T-helper 1 cell treated with Interleukin-12 subunit alpha and Interleukin-12 subunit beta and Interleukin-4 antibody, amounts not matched to agents 30 ng/mL and 1 ng/mL, for 36 hours (primary cell): Measurements from ENCODE around the gene OR2S2. TPM values are rescaled to one million over a fixed set of nuclear protein-coding genes. Genes with fewer than 3 reads are reported as not detected.
"Not testable (repeated sequence)": the region's sequence is repeated elsewhere in the genome, so short reads cannot be mapped to it uniquely, and the experiment has no call there.

Experiments used
- intact Hi-C: fragments of 100-400 bp; cut with micrococcal nuclease; formaldehyde crosslinking; loops from one replicate; pipeline ENCODE4 v1.15.1; 2024
- total RNA-seq: library from RNA; stranded (reverse); gene quantifications from 2 replicates; pipeline ENCODE4 v1.2.3, GENCODE V29; 2022

OR2S2 gene
- total RNA-seq = not detected in 2 replicates

DNA sequence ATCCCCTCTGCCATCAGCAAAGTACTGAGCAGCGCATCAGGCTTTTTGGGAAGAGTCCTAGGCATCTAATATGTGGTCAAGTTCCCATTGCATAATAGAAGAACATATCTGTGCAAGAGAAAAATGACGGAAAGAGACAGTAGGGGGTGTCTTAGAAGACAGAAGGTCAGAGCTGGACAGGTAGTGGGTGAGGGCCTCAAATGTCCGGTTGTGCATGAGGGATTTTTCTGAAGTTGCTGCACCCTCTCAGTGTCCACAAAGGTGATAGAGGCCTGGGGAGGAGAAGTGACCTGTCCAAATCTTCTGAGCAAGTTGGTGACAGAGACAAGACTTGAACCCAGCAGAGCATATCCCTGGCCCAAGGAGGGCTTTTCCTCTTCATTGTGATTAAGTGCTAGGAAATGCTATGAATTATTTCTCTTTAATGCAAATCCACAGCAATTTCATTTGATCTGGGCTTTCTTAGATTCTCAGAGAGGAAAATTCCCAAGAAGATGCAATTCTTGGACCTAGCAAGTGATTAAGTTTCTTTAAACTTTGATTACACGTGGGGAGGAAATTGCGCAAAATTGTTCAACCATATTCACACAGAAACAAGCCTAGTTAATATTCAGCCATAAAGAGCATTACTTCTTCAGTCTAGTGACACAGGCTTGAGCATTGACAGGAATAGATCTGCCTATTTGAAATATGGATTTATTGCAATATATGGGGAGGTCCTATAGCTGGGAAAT, at the start of gene OR2S2:
Gene OR2S2 (minus strand): TSS at position 51 of the 734 bp plus-strand sequence. CDS start 56 bp downstream, outside the sequence.
- intact Hi-C loops = no loop called here

DNA sequence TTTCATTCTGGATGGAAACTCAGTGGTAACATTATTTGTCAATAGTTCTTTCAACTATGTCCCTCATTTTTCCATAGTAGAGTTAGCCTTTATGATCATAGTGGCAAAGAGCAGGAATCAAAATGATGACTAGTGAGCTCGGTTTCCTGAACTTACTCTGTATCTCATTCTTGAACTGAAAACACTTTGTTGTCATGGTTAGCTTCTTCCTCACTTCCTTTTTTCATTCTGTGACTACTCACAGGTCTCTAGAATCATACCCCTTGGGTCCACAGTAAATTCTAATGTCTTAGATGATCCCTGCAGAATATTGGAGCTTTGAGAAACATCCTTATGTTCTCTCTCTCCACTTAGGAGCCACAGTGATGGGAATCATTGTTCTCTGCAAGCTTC, 49.4 kb upstream of the OR2S2 start:
- intact Hi-C loops = loop anchor here (5.0 kb wide), 1 partner anchor 85 kb away; no protein-coding TSS in a partner anchor

DNA sequence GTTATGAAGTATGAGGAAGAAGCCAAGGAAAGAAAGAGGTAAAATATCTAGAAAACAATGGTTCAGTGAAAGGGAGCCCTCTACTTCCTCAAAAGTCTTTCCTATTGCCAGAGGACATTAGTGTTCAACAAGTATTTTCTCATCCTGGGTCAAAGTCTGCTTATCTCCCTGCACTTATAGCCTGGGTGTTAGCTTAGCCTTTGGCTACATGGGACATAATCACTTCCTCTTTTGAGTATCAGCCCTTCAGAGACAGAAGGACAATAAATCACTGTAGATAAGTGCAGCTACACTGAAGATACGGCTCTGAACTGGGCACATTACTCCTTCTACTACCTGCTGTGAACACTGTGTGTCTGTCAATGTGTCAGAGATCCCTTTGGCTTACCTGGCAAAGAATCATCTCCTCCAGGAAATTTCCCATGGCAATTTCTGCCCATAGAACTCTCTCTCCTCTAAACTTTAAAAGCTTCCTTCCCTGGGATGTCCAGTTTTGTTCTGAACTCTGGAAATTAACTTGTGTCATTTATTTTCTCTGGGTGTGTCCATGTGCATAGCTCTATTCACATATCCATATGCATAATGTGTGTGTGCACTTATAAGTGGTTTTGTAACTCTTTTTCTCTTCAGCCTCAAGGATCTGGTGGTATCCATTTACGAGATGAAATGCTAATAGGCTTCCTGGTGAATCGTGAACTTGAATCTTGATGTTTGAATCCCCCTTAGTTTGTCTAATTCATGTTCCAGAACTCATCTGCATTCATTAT, 48.8 kb upstream of the OR2S2 start:
- intact Hi-C loops = loop anchor here (5.0 kb wide), 1 partner anchor 86 kb away; no protein-coding TSS in a partner anchor

DNA sequence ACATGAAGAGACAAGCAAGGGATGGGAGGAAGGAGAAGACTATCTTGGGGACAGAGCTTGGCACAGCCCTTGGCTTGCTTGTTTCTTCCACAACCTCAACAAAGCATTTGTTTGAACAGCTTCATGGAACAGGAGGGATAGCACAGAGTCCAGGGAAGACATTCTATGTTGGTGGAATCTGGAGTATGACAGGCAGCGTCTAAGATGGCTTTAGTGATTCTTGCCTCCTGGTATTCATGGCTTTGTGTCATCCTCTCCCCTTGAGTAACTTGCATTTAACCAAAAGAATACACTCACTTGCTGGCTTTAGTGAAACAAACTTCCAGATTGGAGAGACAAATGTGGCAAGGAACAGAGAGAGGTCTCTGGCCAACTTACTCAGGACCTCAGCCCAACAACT, 47.9 kb upstream of the OR2S2 start:
- intact Hi-C loops = loop anchor here (5.0 kb wide), 1 partner anchor 86 kb away; no protein-coding TSS in a partner anchor

DNA sequence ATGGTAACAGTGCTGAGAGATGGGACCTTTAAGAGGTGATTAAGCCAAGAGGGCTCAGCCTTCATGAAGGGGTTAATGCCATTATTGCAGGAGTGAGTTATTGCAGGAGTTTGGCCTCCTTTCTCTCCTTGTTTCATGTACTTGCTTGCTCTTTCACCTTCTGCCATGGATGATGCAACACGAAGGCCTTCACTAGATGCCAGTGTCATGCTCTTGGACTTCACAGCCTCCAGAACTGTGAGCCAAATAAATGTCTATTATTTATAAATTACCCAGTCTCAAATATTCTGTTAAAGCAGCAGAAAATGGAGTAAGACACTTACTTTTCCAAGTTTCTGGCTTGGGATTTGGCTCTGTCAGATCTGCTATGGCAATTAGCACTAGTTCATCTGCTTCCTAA, 40.4 kb upstream of the OR2S2 start:
- intact Hi-C loops = no loop called here

- intact Hi-C loops = not testable (repeated sequence)
Measured at GRCh38 chr9:35997016-35997415, 39.1 kb upstream of the OR2S2 start.

GRCh38 chr9:35996358-35996970, 38.5 kb upstream of the OR2S2 start:
- intact Hi-C loops = no loop called here

GRCh38 chr9:35994959-35995358, 37.0 kb upstream of the OR2S2 start:
- intact Hi-C loops = no loop called here

- intact Hi-C loops = no loop called here
Measured at GRCh38 chr9:35993976-35994720, 36.2 kb upstream of the OR2S2 start.

DNA sequence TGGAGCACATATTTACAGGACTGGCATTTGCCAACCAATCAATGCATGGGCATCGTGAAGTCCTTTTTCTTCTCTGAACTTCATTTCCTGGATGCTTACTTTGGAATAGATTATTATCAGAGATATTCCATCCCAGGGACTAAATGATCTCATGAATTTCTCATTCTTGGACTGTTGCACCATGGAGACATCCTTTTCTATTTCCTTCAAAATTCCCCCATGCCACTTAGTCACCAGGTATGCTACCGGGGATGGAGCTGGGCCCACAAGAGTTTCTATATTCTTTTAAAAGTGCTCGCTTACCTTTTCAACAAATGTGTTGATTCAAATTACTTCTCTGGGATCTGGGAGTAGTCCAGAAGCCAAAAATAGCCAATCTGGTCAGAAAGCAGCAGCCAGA, 35.2 kb upstream of the OR2S2 start:
- intact Hi-C loops = not testable (repeated sequence)

DNA sequence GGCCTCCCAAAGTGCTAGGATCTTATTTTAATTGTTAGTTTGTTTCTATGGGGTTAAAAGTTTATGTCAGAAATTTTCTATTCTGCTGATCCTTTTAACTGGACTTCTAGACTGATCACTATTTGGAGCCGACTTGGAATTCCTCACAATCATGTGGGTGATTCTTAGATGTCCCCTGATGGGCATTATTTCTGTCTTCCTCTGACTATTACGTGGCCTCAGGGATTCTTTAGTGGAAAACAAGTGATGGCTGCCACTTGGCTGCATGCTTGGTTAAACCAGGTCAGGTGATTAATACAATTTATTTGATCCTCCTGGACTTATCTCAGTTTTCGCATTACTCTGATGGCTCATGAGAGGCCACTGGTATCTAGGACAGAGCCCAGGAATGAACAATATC, 32.2 kb upstream of the OR2S2 start:
- intact Hi-C loops = no loop called here

DNA sequence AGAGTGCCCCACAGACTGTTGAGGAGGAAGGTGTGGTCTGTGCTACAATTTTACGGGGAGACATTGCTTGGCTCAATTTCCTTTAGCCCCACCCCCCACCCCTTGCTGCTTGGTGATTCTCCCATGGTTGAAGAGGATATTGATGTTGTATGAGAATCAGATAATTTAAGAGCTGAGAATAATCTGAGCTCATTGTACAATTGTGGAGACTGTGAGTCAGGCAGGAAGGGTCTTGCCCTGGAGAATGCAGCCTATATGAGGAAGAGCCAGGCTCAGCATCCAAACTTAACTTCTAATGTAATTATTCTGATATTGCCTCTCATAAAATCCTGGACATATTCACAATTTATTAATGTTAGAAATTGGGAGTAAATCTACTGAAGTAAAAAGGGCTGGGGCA, 26.1 kb upstream of the OR2S2 start:
- intact Hi-C loops = no loop called here

DNA sequence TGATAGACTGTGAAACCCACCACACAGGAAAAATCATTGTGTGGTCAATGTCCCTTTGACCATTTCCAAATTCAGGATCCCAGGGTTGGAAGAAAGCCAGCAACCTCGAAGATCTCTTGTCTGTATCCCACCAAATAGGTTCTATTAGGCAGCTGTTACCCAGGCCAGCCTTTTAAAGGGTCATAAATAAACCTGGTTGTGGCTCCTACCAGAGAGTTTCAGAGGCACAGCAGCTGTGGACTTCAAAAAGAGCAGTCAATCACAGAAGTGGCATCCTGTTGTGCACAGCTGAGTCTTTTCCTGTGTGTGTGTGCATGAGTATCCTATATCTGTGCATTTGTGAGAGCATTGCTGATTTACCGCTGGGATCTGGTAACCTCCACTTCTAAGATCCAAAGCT, 23.7 kb upstream of the OR2S2 start:
- intact Hi-C loops = no loop called here

DNA sequence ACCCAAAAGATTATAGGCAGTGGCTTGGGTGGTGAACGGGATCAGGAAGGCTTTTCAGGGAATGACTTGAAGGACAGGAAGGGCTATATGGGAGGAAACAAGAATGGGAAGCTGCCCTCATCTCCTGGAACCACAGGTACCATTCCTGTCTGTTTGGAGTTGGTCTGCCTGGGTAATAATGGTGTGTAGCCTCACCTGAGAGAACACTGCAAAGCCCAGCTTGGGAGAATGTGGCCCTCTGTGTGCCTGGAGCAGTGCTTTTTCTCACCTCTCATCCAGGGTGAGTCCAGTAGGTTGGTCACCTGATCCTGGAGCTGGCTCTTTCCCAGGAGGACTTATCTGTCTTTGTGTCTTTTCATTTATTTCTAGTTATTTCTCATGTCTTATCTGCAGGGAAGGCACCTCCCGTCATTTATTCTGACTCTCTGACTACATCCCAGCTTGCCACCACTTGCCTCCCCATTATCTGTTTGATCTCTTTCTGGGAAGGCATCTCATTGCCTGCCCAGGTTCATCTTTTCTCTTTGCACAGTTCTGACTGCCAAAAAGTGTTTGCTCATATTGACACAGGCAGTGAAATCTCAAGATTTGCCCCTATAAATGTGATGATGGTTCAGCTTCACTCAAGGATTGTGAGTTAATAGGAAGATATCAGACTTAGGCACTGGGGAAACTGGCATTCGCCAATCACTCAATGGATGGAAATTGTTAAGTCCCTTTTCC, 22.5 kb upstream of the OR2S2 start:
- intact Hi-C loops = no loop called here

- intact Hi-C loops = no loop called here
Measured at GRCh38 chr9:35978792-35979191, 20.8 kb upstream of the OR2S2 start.

GRCh38 chr9:35976726-35977125, 18.8 kb upstream of the OR2S2 start:
- intact Hi-C loops = no loop called here

GRCh38 chr9:35974800-35975199, 16.8 kb upstream of the OR2S2 start:
- intact Hi-C loops = no loop called here

- intact Hi-C loops = no loop called here
Measured at GRCh38 chr9:35972093-35972492, 14.1 kb upstream of the OR2S2 start.

DNA sequence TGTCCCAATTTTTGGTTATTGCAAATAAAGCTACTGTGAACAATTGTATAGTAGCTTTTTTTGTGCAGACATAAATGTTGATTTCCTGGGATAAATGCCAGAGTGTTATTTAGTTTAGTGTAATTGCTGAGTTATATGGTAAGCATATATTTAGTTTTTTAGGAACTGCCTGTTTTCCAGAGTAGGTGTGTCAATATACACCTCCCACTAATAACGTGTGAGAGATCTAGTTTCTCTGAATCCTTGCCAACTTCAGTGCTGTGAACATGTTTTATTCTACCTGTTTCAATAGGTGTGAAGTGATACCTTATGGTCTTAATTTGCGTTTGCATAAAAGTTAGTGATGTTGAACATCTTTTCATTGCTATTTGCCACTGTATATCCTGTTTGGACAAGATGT, 9.1 kb upstream of the OR2S2 start:
- intact Hi-C loops = no loop called here

GRCh38 chr9:35966433-35966832, 8.5 kb upstream of the OR2S2 start:
- intact Hi-C loops = no loop called here

DNA sequence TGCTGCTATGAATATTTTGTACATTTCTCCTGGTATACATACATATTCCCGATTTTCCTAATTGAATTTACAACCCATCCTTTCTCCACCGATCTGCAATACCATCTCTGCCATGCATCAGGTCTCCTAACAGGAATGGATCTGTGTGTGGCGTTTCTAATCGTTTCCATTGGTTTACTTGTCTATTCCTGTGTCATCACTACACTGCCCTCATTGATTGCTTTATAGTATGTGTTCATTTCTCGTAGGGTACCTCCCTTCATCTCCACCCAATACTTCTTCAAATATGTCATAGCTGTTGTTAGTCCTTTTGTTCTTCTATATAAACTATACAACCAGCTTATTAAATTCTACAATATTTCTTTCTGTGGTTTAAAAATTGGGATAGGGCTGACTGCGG, 7.1 kb upstream of the OR2S2 start:
- intact Hi-C loops = no loop called here
